Activated T-helper 17 cell treated with anti-CD3 and anti-CD28 coated beads, Interleukin-2, amount 50 U/mL, for 72 hours (primary cell): Measurements from ENCODE around the gene NPEPL1. TPM values are rescaled to one million over a fixed set of nuclear protein-coding genes. Genes with fewer than 3 reads are reported as not detected.
"Not testable (repeated sequence)": the region's sequence is repeated elsewhere in the genome, so short reads cannot be mapped to it uniquely, and the experiment has no call there.

Source experiments
- ATAC-seq: fragments of 150-1000 bp; cut with Tn5 transposase; replicated peaks from 2 replicates; pipeline ENCODE4 v1.10.0; 2021; ENCODE audit warnings: mild to moderate bottlenecking, moderate library complexity
- H3K27ac Mint-ChIP-seq: one replicate; pipeline ENCODE4 v1.8.0; 2022; ENCODE audit warnings: mixed read lengths
- H3K27me3 Mint-ChIP-seq: one replicate; pipeline ENCODE4 v1.8.0; 2022; ENCODE audit warnings: mixed read lengths
- H3K36me3 Mint-ChIP-seq: one replicate; pipeline ENCODE4 v1.8.0; 2022; ENCODE audit warnings: low read depth, mild to moderate bottlenecking, mixed read lengths
- H3K4me1 Mint-ChIP-seq: one replicate; pipeline ENCODE4 v1.8.0; 2022; ENCODE audit warnings: mixed read lengths
- H3K4me3 Mint-ChIP-seq: one replicate; pipeline ENCODE4 v1.8.0; 2022; ENCODE audit warnings: mild to moderate bottlenecking, mixed read lengths
- H3K9me3 Mint-ChIP-seq: one replicate; pipeline ENCODE4 v1.8.0; 2022; ENCODE audit warnings: mixed read lengths
- total RNA-seq, 2 donors: library from RNA; stranded (reverse); gene quantifications; one replicate each; pipeline ENCODE4 v1.2.3, GENCODE V29; 2022

NPEPL1 gene
- total RNA-seq, 2 donors from 2014 or later: 19.1 to 23.0 TPM

- not testable (repeated sequence) for ATAC-seq, H3K36me3 Mint-ChIP-seq, H3K27ac Mint-ChIP-seq, H3K9me3 Mint-ChIP-seq, H3K4me3 Mint-ChIP-seq, H3K4me1 Mint-ChIP-seq
- peaks cover 44% of the 10 kb centered on the region for H3K27me3 Mint-ChIP-seq
Observed at GRCh38 chr20:58726156-58726555, 33.6 kb downstream of the NPEPL1 start.

- Mint-ChIP-seq H3K27me3 (peaks cover 17% of the 10 kb centered on the region), H3K9me3 (peaks cover 7% of the 10 kb centered on the region), H3K27ac (no peak overlapping the region), H3K36me3 (no peaks in the 10 kb centered on the region), H3K4me3 (no peak overlapping the region), H3K4me1 (no peaks in the 10 kb centered on the region)
- no peak for ATAC-seq
Observed at GRCh38 chr20:58731192-58731591, 38.6 kb downstream of the NPEPL1 start.

- no peak for ATAC-seq
- Mint-ChIP-seq H3K4me3 (no peak overlapping the region), H3K36me3 (no peaks in the 10 kb centered on the region), H3K9me3 (no peaks in the 10 kb centered on the region), H3K27ac (no peak overlapping the region), H3K4me1 (no peaks in the 10 kb centered on the region), H3K27me3 (peaks cover 20% of the 10 kb centered on the region)
Observed at GRCh38 chr20:58737198-58737597, 44.6 kb downstream of the NPEPL1 start.

- ATAC-seq: no peak
- Mint-ChIP-seq H3K36me3 (no peaks in the 10 kb centered on the region), H3K27ac (no peak overlapping the region), H3K27me3 (peaks cover 42% of the 10 kb centered on the region), H3K4me1 (no peaks in the 10 kb centered on the region), H3K4me3 (no peak overlapping the region), H3K9me3 (no peaks in the 10 kb centered on the region)
Observed at GRCh38 chr20:58740356-58741308, 48.0 kb downstream of the NPEPL1 start.

- Mint-ChIP-seq H3K4me1 (no peaks in the 10 kb centered on the region), H3K27ac (no peak overlapping the region), H3K4me3 (no peak overlapping the region), H3K36me3 (no peaks in the 10 kb centered on the region), H3K9me3 (no peaks in the 10 kb centered on the region), H3K27me3 (peaks cover 39% of the 10 kb centered on the region)
- ATAC-seq: no peak
Observed at GRCh38 chr20:58741384-58741783, 48.8 kb downstream of the NPEPL1 start.

GRCh38 chr20:58742668-58743566, 50.3 kb downstream of the NPEPL1 start:
- ATAC-seq: no peak
- H3K27ac Mint-ChIP-seq: no peak overlapping the region
- H3K27me3 Mint-ChIP-seq: peaks cover 41% of the 10 kb centered on the region
- no peaks in the 10 kb centered on the region for H3K4me1 Mint-ChIP-seq
- no peak overlapping the region for H3K4me3 Mint-ChIP-seq
- H3K36me3 Mint-ChIP-seq: no peaks in the 10 kb centered on the region
- H3K9me3 Mint-ChIP-seq: no peaks in the 10 kb centered on the region

- H3K9me3 Mint-ChIP-seq: no peaks in the 10 kb centered on the region
- no peak overlapping the region for H3K27ac Mint-ChIP-seq
- H3K4me1 Mint-ChIP-seq: no peaks in the 10 kb centered on the region
- peaks cover 47% of the 10 kb centered on the region for H3K27me3 Mint-ChIP-seq
- H3K36me3 Mint-ChIP-seq: no peaks in the 10 kb centered on the region
- no peak for ATAC-seq
- H3K4me3 Mint-ChIP-seq: no peak overlapping the region
Observed at GRCh38 chr20:58743929-58744534, 51.4 kb downstream of the NPEPL1 start.

- Mint-ChIP-seq H3K9me3 (no peaks in the 10 kb centered on the region), H3K36me3 (no peaks in the 10 kb centered on the region), H3K4me3 (no peak overlapping the region), H3K27me3 (peaks cover 47% of the 10 kb centered on the region), H3K4me1 (no peaks in the 10 kb centered on the region), H3K27ac (no peak overlapping the region)
- ATAC-seq: no peak
Observed at GRCh38 chr20:58744836-58745235, 52.2 kb downstream of the NPEPL1 start.

GRCh38 chr20:58745391-58745790, 52.8 kb downstream of the NPEPL1 start:
- Mint-ChIP-seq H3K36me3 (no peaks in the 10 kb centered on the region), H3K9me3 (no peaks in the 10 kb centered on the region), H3K27ac (no peak overlapping the region), H3K4me3 (no peak overlapping the region), H3K27me3 (peaks cover 48% of the 10 kb centered on the region), H3K4me1 (no peaks in the 10 kb centered on the region)
- ATAC-seq: no peak

- H3K27ac Mint-ChIP-seq: no peak overlapping the region
- H3K36me3 Mint-ChIP-seq: no peaks in the 10 kb centered on the region
- H3K27me3 Mint-ChIP-seq: peaks cover 49% of the 10 kb centered on the region
- H3K4me3 Mint-ChIP-seq: no peak overlapping the region
- H3K9me3 Mint-ChIP-seq: no peaks in the 10 kb centered on the region
- no peak for ATAC-seq
- H3K4me1 Mint-ChIP-seq: no peaks in the 10 kb centered on the region
Observed at GRCh38 chr20:58746620-58747019, 54.0 kb downstream of the NPEPL1 start.

GRCh38 chr20:58747211-58747610, 54.6 kb downstream of the NPEPL1 start:
- Mint-ChIP-seq H3K4me3 (no peak overlapping the region), H3K36me3 (no peaks in the 10 kb centered on the region), H3K27me3 (peaks cover 48% of the 10 kb centered on the region), H3K9me3 (no peaks in the 10 kb centered on the region), H3K27ac (no peak overlapping the region), H3K4me1 (no peaks in the 10 kb centered on the region)
- ATAC-seq: no peak

- H3K9me3 Mint-ChIP-seq: no peaks in the 10 kb centered on the region
- H3K4me1 Mint-ChIP-seq: no peaks in the 10 kb centered on the region
- H3K27me3 Mint-ChIP-seq: peaks cover 39% of the 10 kb centered on the region
- ATAC-seq: no peak
- H3K27ac Mint-ChIP-seq: no peak overlapping the region
- H3K36me3 Mint-ChIP-seq: no peaks in the 10 kb centered on the region
- no peak overlapping the region for H3K4me3 Mint-ChIP-seq
Observed at GRCh38 chr20:58748618-58749017, 56.0 kb downstream of the NPEPL1 start.

GRCh38 chr20:58749098-58749769, 56.6 kb downstream of the NPEPL1 start:
- H3K9me3 Mint-ChIP-seq: no peaks in the 10 kb centered on the region
- H3K4me1 Mint-ChIP-seq: no peaks in the 10 kb centered on the region
- peaks cover 33% of the 10 kb centered on the region for H3K27me3 Mint-ChIP-seq
- H3K27ac Mint-ChIP-seq: no peak overlapping the region
- H3K36me3 Mint-ChIP-seq: no peaks in the 10 kb centered on the region
- ATAC-seq: no peak
- no peak overlapping the region for H3K4me3 Mint-ChIP-seq

GRCh38 chr20:58749979-58750378, 57.4 kb downstream of the NPEPL1 start:
- no peaks in the 10 kb centered on the region for H3K4me1 Mint-ChIP-seq
- peaks cover 29% of the 10 kb centered on the region for H3K27me3 Mint-ChIP-seq
- H3K4me3 Mint-ChIP-seq: no peak overlapping the region
- H3K9me3 Mint-ChIP-seq: no peaks in the 10 kb centered on the region
- ATAC-seq: no peak
- H3K27ac Mint-ChIP-seq: no peak overlapping the region
- no peaks in the 10 kb centered on the region for H3K36me3 Mint-ChIP-seq
